CD4-positive, alpha-beta T cell treated with Interleukin-6 at 100 ng/mL for 8 hours (primary cell): ENCODE data around the gene PDZD7.

ENCODE experiments used
- DNase-seq: peaks from one replicate; pipeline ENCODE4 v3.0.0-alpha.2; 2020; ENCODE audit warnings: mixed read lengths, low spot score

The PDZD7 gene

DNA sequence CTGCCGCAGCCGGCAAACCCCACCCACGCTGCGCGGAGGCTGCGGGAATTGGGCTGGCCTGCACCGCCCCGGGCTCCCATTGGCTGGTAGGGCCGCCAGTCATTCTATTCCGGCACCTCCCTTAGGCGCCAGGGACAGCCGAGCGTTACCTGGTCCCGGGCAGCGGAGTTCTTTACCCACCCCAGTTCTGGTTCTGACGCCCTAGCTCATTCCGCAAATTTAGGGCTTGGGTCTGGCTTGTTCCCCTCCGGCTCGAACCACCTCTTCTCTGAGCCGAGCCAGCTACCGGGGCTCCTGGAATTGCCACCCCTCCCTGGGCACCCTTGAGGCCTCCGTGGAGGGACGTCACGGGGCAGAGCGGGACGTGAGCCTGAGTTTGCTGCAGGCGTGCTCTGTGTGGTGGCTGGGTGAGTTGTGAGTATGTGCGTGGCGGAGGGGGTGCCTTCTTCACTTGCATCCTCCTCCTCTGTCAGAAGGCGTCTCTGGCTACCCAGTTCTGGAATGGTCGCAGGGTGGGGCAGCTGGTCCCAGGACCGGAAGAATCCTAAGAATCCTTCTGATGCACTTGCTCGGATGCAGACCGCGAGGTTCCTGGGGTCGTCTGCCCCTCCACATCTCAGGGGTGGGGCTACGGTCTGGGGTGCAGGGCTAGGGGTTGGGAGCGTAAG lies at the start of gene PDZD7, which contains the start of gene SFXN3:
Gene PDZD7 (minus strand): TSS at position 2 of the 668 bp plus-strand sequence. CDS start 910 bp downstream, outside the sequence.
Gene SFXN3 (plus strand): TSS at position 107 of the 668 bp plus-strand sequence. CDS start 3,461 bp downstream, outside the sequence.
- peak; percentile 95 for DNase-seq

GRCh38 chr10:101079874-101080273 lies 48.9 kb upstream of the PDZD7 start:
- DNase-seq: no peak

DNA sequence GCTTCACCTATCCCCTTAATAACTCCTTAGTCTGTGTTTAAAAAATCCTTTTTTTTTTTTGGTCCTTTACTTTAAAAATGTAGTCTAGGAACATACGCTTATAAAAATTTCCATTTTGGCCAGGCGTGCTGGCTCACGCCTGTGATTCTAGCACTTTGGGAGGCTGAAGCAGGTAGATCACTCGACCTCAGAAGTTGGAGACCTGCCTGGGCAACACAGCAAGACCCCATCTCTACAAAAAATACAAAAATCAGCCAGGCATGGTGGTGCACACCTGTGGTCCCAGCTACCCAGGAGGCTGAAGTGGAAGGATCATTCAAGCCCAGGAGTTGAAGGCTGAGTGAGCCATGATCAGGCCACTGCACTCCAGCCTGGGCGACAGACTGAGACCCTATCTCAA lies 45.7 kb upstream of the PDZD7 start:
- DNase-seq: no peak

DNA sequence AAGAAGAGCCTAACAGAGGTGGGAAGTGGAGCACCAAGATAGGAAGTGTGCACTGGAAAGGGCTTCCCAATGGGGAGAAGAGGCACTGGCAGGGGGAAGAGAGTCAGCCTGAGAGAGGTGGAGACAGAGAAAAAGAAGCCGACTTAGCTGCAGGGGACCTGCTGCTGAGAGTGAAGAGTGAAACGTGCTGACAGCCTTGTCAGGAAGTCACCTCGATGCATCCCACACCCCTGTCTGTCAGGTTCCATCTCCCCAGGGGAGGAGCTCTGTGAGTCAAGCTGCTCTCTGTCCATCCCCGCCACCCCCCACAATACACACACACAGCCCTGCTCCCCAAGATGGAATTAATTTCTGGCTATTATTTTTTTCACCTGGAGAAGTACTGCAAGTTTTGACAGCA lies 44.8 kb upstream of the PDZD7 start:
- no peak for DNase-seq

DNA sequence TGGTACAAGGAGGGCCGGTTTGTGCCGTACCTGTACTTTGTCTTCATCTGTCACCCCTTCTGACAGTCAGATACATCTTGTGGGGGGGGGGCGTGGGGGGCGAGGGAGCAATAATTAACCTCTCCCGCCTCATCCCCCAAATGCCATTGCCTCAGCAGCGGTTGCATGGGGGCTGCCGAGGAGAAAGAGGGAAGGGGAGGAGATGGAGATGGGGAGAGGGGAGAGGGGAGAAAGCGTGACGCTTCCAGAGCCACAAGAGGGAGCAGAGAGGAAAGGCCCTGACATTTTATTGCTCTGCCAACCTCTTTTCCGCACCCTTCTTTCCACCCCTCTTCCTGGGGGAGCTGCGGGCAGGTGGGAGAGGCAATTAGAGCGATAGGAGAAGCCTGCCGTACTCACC lies 42.7 kb upstream of the PDZD7 start:
- no peak for DNase-seq

DNA sequence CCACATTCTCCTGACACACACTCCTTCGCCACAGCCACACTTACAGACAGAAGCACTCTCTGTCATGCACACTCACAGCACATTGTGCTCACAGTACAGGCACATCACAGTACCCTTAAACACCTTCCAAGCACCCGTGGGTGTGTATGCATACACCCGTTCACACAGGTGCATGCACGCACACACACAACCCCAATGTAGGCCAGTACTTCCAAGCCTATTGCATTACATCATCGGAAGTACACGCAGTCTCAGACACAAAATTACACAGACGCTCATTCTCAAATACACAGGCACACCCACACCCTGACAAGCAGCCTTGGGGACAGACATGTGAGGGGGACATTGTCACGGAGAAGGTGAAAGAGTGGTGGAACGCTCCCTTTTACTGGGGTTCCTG lies 42.0 kb upstream of the PDZD7 start:
- no peak for DNase-seq

- DNase-seq: no peak
Measured at GRCh38 chr10:101071885-101072433, 41.0 kb upstream of the PDZD7 start.

GRCh38 chr10:101071267-101071884 lies 40.4 kb upstream of the PDZD7 start:
- DNase-seq: no peak

- no peak for DNase-seq
Measured at GRCh38 chr10:101070098-101070497, 39.2 kb upstream of the PDZD7 start.

GRCh38 chr10:101069441-101069840 lies 38.5 kb upstream of the PDZD7 start:
- no peak for DNase-seq

- peak; percentile 75 for DNase-seq
Measured at GRCh38 chr10:101067356-101068083, 36.6 kb upstream of the PDZD7 start.

DNA sequence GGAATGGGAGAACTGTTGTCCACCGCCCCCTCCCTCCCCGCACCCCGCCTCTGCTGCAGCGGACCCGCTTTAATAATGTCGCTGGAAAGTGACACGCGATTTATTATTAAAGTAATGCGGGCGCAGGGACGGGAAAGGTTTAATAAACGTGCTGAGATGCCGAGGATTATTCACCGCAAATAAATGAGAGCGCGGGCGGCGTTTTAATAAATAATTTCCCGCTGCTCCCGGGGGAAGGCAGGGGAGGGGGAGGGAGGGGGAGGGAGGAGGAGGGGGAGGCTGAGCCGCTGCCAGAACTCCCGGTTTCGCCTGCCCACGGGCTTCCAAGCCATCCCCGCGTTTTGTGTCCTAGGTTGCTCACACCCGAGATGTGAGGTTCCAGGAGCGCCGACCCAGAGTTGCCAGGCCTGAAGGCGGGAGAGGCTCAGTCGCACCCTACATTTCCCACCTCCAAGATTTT lies 36.0 kb upstream of the PDZD7 start:
- no peak for DNase-seq

DNA sequence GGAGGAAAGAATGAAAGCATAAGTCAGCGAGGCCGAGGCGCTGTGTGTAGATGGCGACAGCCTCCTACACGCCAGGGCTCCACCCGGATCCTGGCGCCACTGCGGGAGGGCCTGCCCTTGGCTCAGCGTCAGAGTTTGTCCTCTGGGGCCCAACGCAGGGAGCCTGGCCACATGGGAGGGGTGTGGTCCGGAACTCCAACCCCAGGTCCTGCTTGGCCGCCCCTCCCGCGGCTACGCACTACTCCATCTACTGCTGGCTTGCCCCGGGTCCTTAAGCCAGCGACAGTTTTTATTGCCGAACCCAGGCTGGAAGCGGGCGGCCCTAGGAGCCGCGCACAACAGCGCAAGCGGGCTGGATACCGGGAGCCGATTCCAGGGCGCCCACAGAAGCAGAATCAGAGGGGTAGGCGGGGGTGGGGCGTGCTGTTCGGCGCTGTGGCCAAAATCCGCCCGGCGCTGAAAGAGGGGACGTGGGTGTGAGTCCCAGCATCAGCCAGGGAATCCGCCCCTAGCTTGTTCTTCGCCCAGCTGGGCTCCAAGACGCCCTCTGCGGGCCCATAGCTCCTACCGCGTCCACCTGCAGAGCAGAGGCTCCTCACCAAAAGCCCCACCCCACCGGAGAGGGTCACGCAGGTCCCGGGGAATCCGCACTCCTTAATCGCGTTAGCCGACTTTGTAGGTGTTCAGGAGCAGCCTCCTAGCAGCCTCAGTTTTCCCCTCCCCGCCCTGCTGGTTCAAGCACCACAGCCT lies 35.4 kb upstream of the PDZD7 start:
- peak; percentile 46 for DNase-seq

GRCh38 chr10:101065481-101066145 lies 34.7 kb upstream of the PDZD7 start:
- no peak for DNase-seq

DNA sequence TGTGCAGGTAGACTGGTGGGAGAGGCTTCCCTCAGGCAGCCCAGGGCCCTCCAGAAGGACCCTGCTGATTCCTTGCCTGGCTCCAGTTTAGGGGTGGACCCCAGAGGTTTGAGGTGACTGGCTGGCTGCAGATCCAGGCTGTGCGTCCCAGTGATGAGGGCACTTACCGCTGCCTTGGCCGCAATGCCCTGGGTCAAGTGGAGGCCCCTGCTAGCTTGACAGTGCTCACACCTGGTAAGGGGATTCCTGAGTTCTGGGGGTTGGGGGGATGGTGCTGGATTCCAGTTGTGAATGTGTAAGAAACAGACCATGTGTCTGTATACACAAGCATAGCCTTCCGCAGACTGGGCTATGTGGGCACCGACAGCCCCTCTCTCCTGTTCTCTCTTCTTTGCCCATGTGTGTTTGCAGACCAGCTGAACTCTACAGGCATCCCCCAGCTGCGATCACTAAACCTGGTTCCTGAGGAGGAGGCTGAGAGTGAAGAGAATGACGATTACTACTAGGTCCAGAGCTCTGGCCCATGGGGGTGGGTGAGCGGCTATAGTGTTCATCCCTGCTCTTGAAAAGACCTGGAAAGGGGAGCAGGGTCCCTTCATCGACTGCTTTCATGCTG lies 33.6 kb upstream of the PDZD7 start:
- DNase-seq: no peak

DNA sequence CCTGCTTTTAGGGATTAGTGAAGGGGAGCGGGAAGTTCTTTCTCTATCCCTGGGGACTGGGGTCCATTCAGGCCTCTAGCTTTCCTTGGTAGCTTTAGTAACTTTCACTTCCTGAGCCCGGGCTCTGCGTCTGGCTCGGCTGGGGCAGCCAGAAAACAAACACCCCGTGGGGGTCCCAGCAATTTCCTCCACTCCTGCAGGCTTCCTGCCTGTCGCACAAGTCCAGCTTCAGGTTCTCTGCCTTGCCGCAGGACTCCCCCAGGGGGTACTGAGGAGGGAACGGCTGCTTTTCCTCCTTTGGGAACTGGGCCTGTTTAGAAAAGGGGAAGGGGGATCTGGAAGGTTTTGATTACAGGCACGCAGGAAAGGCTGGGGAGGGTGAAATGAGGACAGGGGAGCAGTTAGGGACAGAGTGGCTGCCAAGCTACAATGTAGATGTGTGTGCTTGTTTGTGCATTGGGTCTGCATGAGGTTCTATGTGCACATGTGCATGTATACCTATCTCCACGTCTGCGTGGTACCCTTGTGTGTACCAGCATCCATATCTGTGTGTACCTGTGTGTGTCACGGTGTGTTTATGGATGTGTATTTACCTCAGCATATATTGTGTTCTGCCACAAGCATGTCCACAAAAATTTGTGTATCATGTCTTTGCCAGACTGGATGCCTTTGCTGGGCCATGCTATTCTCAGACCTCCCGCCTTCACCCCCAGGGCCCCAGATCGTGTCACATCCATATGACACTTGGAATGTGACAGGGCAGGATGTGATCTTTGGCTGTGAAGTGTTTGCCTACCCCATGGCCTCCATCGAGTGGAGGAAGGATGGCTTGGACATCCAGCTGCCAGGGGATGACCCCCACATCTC lies 32.9 kb upstream of the PDZD7 start:
- DNase-seq: no peak

DNA sequence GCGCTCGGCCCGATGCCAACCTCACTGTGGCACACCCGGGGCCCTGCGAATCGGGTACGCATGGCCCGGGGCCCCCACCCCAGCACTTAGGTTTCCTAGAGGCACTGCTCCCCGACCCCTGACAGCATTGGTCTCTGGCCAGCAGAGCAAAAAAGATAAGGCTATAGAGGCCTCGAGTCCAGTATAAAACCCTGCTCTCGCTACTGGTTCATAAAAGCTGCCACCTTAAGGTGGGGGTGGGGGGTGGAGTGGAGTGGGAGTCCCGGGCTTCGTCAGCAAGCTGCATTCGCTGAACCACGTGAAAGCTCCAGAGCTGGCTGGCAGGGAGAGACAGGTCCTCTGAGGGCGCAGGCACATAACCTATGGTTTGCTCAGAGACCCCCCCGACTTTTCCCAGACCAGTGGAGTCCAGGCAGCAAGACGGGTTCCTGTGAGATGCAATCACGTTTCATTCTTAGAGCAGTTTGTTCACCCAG lies 32.2 kb upstream of the PDZD7 start:
- no peak for DNase-seq

DNA sequence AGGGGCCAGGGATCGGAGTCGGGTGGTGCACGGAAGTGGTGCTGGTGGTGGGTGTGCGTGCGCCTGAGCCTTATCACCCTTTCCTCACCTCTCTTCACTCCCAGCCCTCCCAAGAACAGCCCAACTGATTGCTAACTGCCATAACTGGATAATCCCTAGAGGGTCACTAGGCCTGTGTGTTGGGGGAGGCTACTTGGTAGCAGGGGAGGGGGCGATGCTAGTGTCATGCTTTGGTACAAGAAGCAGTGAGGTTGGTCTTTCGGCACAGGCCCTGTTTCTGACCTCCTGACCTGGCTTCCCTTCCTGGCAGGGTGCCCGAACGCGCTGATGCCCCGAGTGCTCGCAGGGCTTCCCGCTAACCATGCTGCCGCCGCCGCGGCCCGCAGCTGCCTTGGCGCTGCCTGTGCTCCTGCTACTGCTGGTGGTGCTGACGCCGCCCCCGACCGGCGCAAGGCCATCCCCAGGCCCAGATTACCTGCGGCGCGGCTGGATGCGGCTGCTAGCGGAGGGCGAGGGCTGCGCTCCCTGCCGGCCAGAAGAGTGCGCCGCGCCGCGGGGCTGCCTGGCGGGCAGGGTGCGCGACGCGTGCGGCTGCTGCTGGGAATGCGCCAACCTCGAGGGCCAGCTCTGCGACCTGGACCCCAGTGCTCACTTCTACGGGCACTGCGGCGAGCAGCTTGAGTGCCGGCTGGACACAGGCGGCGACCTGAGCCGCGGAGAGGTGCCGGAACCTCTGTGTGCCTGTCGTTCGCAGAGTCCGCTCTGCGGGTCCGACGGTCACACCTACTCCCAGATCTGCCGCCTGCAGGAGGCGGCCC lies 31.5 kb upstream of the PDZD7 start:
- DNase-seq: peak; percentile 36
